Ovary (tissue), 3 donors: ENCODE measurements around the gene TSC22D4.

Source experiments
- CTCF ChIP-seq, 3 donors: fragments of 450-650 bp in 2 of 3; fragments of 200-600 bp in 1 of 3; IDR thresholded peaks; one replicate each; pipeline versions ENCODE4 v1.5.1 to v1.8.0; 2016 to 2022; ENCODE audit warnings: antibody characterized with exemption in 3 of 3, mild to moderate bottlenecking in 1 of 3
- POLR2A ChIP-seq: fragments of 450-650 bp; IDR thresholded peaks from one replicate; pipeline ENCODE4 v1.6.1; 2017; ENCODE audit warnings: antibody characterized with exemption, mild to moderate bottlenecking, moderate library complexity
- donor health status: DM: no; HTN: no; CAD: no.

GRCh38 chr7:100489824-100490223, 10.8 kb upstream of the TSC22D4 start:
- TF ChIP-seq CTCF (IDR thresholded peaks at IDR 0.05) (no peak), POLR2A (no peak)
